Superior temporal gyrus (tissue), 1 donor: Measurements from ENCODE around the gene TRAPPC2L.

Experiments
- DNase-seq: peaks from one replicate; pipeline ENCODE4 v3.0.0-alpha.2; 2016; ENCODE audit errors: extremely low spot score

The TRAPPC2L gene

GRCh38 chr16:88856828-88857727 lies at the start of gene TRAPPC2L, which contains the start of gene GALNS:
Gene TRAPPC2L (plus strand): TSS chr16:88857127. CDS start chr16:88857151, 24 bp downstream.
Gene GALNS (minus strand): TSS chr16:88856947. CDS start chr16:88856877, 70 bp downstream.
- peak; percentile 97 for DNase-seq

GRCh38 chr16:88807142-88807625 lies 49.7 kb upstream of the TRAPPC2L start:
- no peak for DNase-seq

GRCh38 chr16:88807626-88808453 lies 49.1 kb upstream of the TRAPPC2L start:
- no peak for DNase-seq

GRCh38 chr16:88809068-88809675 lies 47.8 kb upstream of the TRAPPC2L start:
- DNase-seq = no peak

GRCh38 chr16:88809676-88810165 lies 47.2 kb upstream of the TRAPPC2L start:
- DNase-seq = no peak

GRCh38 chr16:88810166-88810911 lies 46.6 kb upstream of the TRAPPC2L start:
- DNase-seq = no peak

GRCh38 chr16:88810912-88811768 lies 45.8 kb upstream of the TRAPPC2L start:
- peak; percentile 90 for DNase-seq

GRCh38 chr16:88811769-88812512 lies 45.0 kb upstream of the TRAPPC2L start, which contains the start of gene APRT:
Gene APRT (minus strand): TSS chr16:88811928. CDS start chr16:88811899, 29 bp downstream.
- peak; percentile 86 for DNase-seq

- DNase-seq = no peak
Observed at GRCh38 chr16:88812513-88813268, 44.2 kb upstream of the TRAPPC2L start.

GRCh38 chr16:88813269-88814143 lies 43.4 kb upstream of the TRAPPC2L start:
- DNase-seq = no peak

- no peak for DNase-seq
Observed at GRCh38 chr16:88814144-88814502, 42.8 kb upstream of the TRAPPC2L start.

- no peak for DNase-seq
Observed at GRCh38 chr16:88815227-88815626, 41.7 kb upstream of the TRAPPC2L start.

GRCh38 chr16:88815901-88816589 lies 40.9 kb upstream of the TRAPPC2L start:
- DNase-seq = no peak

GRCh38 chr16:88816736-88817535 lies 40.0 kb upstream of the TRAPPC2L start:
- no peak for DNase-seq

- DNase-seq = no peak
Observed at GRCh38 chr16:88817785-88818574, 38.9 kb upstream of the TRAPPC2L start.
